T-helper 1 cell treated with Interleukin-12 subunit alpha and Interleukin-12 subunit beta and Interleukin-4 antibody, amounts not matched to agents 30 μg/mL and 1 μg/mL, for 36 hours (primary cell): ENCODE results near the gene TNC.

Experiments
- H3K27ac Mint-ChIP-seq: one replicate; pipeline ENCODE4 v1.8.0; 2021; ENCODE audit warnings: mild to moderate bottlenecking, mixed read lengths
- H3K27me3 Mint-ChIP-seq: one replicate; pipeline ENCODE4 v1.8.0; 2021; ENCODE audit warnings: low read depth, mixed read lengths
- H3K36me3 Mint-ChIP-seq: one replicate; pipeline ENCODE4 v1.8.0; 2021; ENCODE audit warnings: low read depth, mixed read lengths
- H3K4me1 Mint-ChIP-seq: one replicate; pipeline ENCODE4 v1.8.0; 2021; ENCODE audit warnings: low read depth, mixed read lengths
- H3K4me3 Mint-ChIP-seq: one replicate; pipeline ENCODE4 v1.8.0; 2021; ENCODE audit warnings: mild to moderate bottlenecking, moderate library complexity, mixed read lengths
- H3K9me3 Mint-ChIP-seq: one replicate; pipeline ENCODE4 v1.8.0; 2021; ENCODE audit warnings: mixed read lengths

TNC gene

DNA sequence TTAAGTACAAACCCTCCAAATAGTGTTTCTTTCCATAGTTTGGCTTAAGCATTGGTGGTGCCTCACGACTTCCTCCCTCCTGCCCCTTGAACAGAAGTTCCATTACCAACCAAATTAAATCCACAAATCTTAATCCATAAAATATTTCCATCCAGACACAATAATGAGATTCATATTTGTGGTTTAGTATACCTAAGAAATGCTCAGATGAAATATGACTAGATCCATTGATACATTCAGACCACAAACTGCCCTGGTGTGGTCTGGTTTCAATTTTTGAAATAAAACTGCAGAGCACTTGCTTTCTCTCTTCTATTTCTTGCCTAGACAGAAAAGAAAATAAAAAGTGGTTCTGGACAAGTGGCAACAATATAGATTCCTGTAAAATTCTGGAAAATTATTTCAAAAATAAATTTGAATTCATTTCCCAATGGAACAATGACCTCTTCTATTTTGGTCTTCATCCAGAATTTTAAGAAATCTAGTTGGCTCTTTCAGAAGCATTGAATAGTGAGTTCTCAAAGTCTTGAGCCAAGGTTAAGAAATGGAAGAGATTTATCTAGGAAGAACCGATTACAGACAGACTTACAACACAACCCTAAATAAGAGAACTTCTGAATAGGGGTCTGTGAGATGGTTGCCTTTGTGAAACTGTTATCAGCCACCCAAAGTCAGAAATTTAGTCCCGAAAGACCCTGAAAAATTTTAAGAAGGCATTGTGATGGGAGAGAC, 14.0 kb downstream of the TNC start:
- peaks cover 10% of the 10 kb centered on the region for H3K4me1 Mint-ChIP-seq
- H3K36me3 Mint-ChIP-seq, result peaks cover 2% of the 10 kb centered on the region
- H3K4me3 Mint-ChIP-seq, result no peak overlapping the region
- H3K27me3 Mint-ChIP-seq, result peaks cover 27% of the 10 kb centered on the region
- H3K27ac Mint-ChIP-seq, result no peak overlapping the region
- H3K9me3 Mint-ChIP-seq, result peaks cover 12% of the 10 kb centered on the region

DNA sequence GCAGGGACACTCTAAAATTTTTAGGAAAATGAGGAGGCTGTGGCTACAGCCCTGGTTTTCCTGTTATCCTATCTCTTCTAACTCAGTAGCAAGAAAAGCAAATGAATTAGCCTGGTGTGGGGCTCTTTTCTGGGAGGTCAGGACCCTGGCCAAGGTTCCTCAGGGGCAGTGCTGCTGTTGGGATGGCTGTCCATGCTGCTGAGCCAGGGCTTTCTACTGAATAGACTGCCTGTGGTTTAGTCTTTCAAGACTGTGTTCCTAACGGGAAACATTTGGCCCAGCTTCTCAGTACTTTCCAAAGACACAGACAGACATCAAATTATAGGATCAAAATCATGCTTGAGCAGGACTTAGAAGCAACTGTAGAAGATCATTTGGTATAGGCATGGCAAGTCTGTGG, 18.1 kb downstream of the TNC start:
- H3K27ac Mint-ChIP-seq, result no peak overlapping the region
- peaks cover 25% of the 10 kb centered on the region for H3K27me3 Mint-ChIP-seq
- peaks cover 2% of the 10 kb centered on the region for H3K4me1 Mint-ChIP-seq
- H3K9me3 Mint-ChIP-seq, result peaks cover 11% of the 10 kb centered on the region
- H3K4me3 Mint-ChIP-seq, result no peak overlapping the region
- H3K36me3 Mint-ChIP-seq, result peaks cover 2% of the 10 kb centered on the region

DNA sequence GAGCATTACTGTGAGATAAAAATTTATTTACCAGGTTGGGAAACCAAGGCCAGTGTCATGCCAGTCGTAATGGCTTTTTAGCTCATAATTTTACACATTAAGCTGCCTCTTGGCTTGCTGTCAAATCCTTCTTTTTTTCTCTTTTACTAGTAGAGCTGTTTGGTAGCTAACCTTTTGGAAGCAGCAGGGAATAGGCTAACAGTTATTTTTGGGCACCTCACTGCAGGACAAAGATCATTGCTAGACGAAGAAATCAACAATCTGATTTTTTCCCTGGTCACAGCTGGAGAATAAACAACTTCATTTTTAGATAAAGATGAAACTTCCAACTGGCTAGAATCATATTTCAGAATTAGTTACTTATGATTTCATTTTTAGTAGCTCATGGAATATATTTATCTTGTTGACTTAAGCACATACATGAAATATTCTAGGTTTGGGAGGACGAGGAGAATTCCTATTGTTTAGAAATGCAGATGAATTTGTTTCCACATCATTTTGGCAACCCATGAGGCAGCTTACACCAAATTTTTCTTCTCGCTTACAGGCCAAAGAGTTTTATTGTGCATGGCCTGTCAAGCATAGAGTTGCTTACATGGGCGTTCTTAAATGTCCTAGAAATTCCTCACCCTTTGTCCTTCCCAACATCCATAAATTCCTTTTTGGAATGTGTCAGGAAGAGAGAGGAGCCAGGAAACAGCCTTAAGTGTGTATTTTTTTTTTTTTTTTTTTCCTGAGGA, 19.6 kb downstream of the TNC start:
- no peaks in the 10 kb centered on the region for H3K36me3 Mint-ChIP-seq
- H3K9me3 Mint-ChIP-seq, result peaks cover 7% of the 10 kb centered on the region
- no peak overlapping the region for H3K27ac Mint-ChIP-seq
- H3K27me3 Mint-ChIP-seq, result peaks cover 24% of the 10 kb centered on the region
- H3K4me3 Mint-ChIP-seq, result no peak overlapping the region
- H3K4me1 Mint-ChIP-seq, result no peaks in the 10 kb centered on the region

GRCh38 chr9:115093520-115093919, 24.4 kb downstream of the TNC start:
- Mint-ChIP-seq H3K4me1 (no peaks in the 10 kb centered on the region), H3K36me3 (no peaks in the 10 kb centered on the region), H3K9me3 (peaks cover 7% of the 10 kb centered on the region), H3K27me3 (peaks cover 37% of the 10 kb centered on the region), H3K27ac (no peak overlapping the region), H3K4me3 (no peak overlapping the region)

- Mint-ChIP-seq H3K4me1 (no peaks in the 10 kb centered on the region), H3K4me3 (no peak overlapping the region), H3K27me3 (peaks cover 27% of the 10 kb centered on the region), H3K27ac (no peak overlapping the region), H3K36me3 (no peaks in the 10 kb centered on the region), H3K9me3 (peaks cover 7% of the 10 kb centered on the region)
Observed at GRCh38 chr9:115090486-115090885, 27.5 kb downstream of the TNC start.

DNA sequence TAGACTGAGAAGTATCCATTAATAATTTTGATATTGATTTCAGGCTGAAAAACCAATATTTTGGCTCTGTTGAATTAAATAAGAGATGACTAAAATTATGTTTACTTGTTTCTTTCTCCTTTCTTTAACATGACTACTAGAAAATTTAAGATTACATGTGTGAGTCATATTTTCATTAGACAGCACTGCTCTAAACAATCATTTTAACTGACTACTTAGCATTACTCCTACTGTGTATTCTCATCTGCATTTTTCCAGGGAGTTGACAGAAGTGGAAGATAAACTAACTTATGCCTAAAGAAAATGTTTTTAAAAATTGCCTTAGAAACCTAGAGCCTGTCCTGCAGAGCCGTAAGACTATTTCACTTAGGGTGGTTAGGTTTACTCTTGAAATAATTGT, 29.1 kb downstream of the TNC start:
- no peaks in the 10 kb centered on the region for H3K4me1 Mint-ChIP-seq
- no peak overlapping the region for H3K4me3 Mint-ChIP-seq
- no peak overlapping the region for H3K27ac Mint-ChIP-seq
- H3K36me3 Mint-ChIP-seq, result no peaks in the 10 kb centered on the region
- peaks cover 16% of the 10 kb centered on the region for H3K27me3 Mint-ChIP-seq
- no peaks in the 10 kb centered on the region for H3K9me3 Mint-ChIP-seq

DNA sequence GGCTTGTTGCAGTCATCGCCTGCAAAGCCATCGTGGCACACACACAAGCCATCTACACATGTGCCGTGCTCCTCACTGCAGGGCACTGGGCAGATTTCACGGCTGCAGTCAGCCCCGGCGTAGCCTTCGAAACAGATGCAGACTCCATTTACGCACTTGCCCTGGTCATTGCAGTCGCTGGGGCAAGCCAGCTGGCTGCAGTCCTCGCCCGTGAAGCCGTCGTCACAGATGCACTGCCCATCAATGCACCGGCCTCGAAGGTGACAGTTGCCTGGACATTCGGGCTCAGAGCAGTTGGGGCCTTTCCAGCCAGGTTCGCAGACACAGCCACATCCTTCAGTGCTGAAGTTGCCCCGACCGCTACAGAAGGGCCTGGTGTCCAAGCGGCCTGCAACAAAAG, 31.1 kb downstream of the TNC start:
- no peaks in the 10 kb centered on the region for H3K36me3 Mint-ChIP-seq
- no peaks in the 10 kb centered on the region for H3K4me1 Mint-ChIP-seq
- no peak overlapping the region for H3K27ac Mint-ChIP-seq
- no peak overlapping the region for H3K4me3 Mint-ChIP-seq
- peaks cover 7% of the 10 kb centered on the region for H3K27me3 Mint-ChIP-seq
- no peaks in the 10 kb centered on the region for H3K9me3 Mint-ChIP-seq

GRCh38 chr9:115086461-115086860, 31.5 kb downstream of the TNC start:
- H3K4me3 Mint-ChIP-seq, result no peak overlapping the region
- H3K9me3 Mint-ChIP-seq, result no peaks in the 10 kb centered on the region
- no peaks in the 10 kb centered on the region for H3K36me3 Mint-ChIP-seq
- H3K4me1 Mint-ChIP-seq, result no peaks in the 10 kb centered on the region
- no peak overlapping the region for H3K27ac Mint-ChIP-seq
- peaks cover 7% of the 10 kb centered on the region for H3K27me3 Mint-ChIP-seq

DNA sequence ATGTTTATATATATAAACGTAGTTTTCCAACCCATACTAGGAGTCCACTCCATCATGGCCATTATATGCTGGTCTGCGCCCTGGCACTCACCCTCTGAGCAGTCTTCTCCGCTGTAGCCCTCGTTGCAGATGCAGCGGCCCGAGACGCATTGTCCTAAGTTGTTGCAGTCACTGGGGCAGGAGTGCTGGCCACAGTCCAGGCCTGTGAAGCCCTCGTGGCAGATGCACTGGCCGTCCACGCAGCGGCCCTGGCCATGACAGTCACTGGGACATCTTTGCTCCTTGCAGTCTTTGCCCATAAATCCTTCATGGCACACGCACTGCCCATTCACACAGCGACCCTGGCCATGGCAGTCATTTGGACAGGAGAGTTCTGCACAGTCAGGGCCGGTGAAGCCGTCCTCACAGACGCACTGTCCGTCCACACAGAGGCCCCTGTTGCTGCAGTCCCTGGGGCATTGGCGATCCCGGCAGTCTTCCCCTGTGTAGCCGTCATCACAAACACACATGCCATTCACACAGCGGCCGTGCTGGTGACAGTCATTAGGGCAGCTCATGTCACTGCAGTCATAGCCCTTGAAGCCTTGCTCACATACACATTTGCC, 32.1 kb downstream of the TNC start:
- H3K4me1 Mint-ChIP-seq, result no peaks in the 10 kb centered on the region
- no peak overlapping the region for H3K27ac Mint-ChIP-seq
- no peaks in the 10 kb centered on the region for H3K36me3 Mint-ChIP-seq
- no peak overlapping the region for H3K4me3 Mint-ChIP-seq
- H3K27me3 Mint-ChIP-seq, result peaks cover 7% of the 10 kb centered on the region
- no peaks in the 10 kb centered on the region for H3K9me3 Mint-ChIP-seq

DNA sequence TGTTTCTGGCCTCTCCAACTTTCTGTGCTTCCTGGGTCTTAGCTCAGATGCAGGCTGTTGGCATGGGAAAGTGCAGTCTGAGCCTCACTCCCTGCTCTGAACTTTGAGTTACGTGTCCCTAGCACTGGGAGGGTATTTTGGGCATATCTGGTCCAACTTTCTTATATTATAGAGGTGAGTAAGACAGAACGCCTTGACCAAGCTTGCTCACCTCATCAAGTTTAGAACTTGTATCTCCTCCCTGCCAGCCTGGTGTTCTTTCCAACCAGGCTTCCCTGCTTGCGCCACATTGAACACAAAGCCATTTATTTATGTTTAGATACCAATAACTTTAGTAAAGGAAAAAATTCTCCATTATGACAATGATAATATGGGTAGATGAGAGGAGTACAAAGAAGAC, 33.2 kb downstream of the TNC start:
- Mint-ChIP-seq H3K4me1 (no peaks in the 10 kb centered on the region), H3K36me3 (no peaks in the 10 kb centered on the region), H3K4me3 (no peak overlapping the region), H3K27ac (no peak overlapping the region), H3K27me3 (peaks cover 8% of the 10 kb centered on the region), H3K9me3 (no peaks in the 10 kb centered on the region)

DNA sequence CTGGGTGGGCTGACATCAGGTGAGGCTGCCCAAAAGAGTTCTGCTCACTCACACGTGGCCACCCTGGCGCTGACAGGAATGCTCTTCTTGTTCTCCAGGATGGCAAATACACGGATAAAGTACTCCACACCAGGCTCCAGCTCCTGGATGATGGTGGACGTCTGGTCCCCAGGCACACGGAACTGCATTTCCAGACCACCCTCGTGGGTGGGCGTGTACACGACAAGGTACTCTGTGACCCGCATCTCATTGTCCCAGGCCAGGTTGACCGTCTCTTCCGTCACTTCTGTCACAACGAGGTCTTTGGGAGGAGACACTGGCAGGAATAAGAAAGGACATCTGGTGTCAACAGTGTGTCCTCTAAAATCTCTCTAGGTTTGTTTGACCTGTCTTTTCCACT, 33.8 kb downstream of the TNC start:
- Mint-ChIP-seq H3K27ac (no peak overlapping the region), H3K4me3 (no peak overlapping the region), H3K27me3 (peaks cover 7% of the 10 kb centered on the region), H3K36me3 (no peaks in the 10 kb centered on the region), H3K4me1 (no peaks in the 10 kb centered on the region), H3K9me3 (no peaks in the 10 kb centered on the region)

DNA sequence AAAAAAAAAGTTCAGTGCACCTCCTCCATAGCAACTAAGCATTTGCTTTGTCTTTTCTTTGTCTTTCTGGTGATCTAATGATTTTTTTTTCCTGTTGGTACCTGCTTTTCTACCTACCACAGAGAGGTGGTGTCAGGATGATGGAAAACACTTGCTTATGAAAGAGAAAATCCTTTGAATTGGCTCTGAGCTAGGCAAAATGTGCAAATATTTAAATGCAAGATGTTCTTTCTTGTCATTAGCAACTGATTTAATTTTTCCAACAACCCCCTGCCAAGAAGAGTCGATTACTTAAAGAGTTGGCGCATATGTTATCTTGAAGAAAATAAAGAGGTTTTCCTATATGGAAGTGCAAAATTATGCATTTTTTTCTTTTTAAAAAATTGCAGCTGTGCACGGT, 37.7 kb downstream of the TNC start:
- Mint-ChIP-seq H3K4me3 (no peak overlapping the region), H3K4me1 (no peaks in the 10 kb centered on the region), H3K27ac (no peak overlapping the region), H3K27me3 (peaks cover 4% of the 10 kb centered on the region), H3K9me3 (no peaks in the 10 kb centered on the region), H3K36me3 (no peaks in the 10 kb centered on the region)

DNA sequence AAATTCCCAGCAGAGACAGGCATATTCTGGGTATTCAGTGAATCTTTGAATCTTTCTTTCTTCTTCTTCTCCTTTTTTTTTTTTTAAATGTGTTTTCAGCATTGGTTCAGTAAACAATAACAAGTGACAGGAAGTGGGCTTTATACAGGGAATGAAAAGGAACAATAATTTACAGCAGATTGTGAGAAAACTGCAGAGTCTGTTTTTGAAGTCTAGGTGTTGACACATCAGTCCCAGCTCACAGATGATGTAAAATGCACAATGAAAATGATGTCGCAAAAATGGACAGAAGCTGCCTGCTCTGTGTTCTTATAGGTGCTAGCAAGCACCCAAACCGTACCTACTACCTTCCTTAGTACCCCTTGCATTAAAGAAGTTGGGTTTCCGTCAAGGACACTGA, 38.8 kb downstream of the TNC start:
- Mint-ChIP-seq H3K9me3 (no peaks in the 10 kb centered on the region), H3K4me3 (no peak overlapping the region), H3K4me1 (no peaks in the 10 kb centered on the region), H3K27ac (no peak overlapping the region), H3K27me3 (peaks cover 4% of the 10 kb centered on the region), H3K36me3 (no peaks in the 10 kb centered on the region)

DNA sequence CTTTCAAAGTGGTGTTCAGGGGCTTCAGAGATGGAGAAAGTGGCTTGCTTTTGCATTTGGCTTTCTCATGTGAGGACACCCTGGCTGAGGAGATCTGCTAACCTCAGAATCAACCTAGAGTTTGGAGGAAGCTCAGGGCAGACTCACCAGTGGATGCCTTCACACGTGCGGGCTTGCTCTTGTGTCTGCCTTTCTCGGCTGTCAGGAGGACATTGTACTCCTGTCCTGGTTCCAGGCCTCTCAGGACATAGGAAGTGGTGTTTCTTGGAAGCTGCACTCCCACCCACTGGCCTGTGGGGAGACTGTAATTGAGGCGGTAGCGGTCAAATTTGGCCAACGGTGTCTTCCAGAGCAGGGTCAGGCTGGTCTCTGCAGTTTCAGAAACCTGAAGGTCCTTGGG, 44.5 kb downstream of the TNC start:
- Mint-ChIP-seq H3K27ac (no peak overlapping the region), H3K36me3 (no peaks in the 10 kb centered on the region), H3K4me3 (no peak overlapping the region), H3K27me3 (peaks cover 13% of the 10 kb centered on the region), H3K4me1 (no peaks in the 10 kb centered on the region), H3K9me3 (no peaks in the 10 kb centered on the region)

DNA sequence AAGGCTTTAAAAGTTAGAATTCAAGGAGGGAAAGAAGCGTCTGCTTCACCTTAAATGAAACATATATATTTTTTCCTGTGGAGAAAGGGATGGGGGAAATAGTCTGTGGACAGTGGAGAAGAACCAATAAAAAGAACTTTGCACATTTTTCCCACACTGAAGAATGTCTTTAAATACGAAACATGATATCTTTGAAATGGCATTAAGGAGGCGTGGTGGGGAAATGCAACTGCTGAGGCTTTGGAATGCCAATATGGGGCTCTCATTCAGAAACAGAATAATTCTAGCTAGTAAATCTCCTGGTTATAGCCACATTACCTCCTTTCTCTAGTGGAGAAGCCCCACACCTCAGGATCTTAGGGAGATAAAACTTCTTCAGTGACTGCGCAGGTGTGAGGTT, 46.8 kb downstream of the TNC start:
- Mint-ChIP-seq H3K27ac (no peak overlapping the region), H3K4me3 (no peak overlapping the region), H3K36me3 (no peaks in the 10 kb centered on the region), H3K27me3 (peaks cover 18% of the 10 kb centered on the region), H3K9me3 (no peaks in the 10 kb centered on the region), H3K4me1 (no peaks in the 10 kb centered on the region)
